Measurements from ENCODE around the gene ZFHX3.
A peak's percentile ranks its signal among the peaks of the same experiment; 100 is the strongest.

Gene ZFHX3

DNA sequence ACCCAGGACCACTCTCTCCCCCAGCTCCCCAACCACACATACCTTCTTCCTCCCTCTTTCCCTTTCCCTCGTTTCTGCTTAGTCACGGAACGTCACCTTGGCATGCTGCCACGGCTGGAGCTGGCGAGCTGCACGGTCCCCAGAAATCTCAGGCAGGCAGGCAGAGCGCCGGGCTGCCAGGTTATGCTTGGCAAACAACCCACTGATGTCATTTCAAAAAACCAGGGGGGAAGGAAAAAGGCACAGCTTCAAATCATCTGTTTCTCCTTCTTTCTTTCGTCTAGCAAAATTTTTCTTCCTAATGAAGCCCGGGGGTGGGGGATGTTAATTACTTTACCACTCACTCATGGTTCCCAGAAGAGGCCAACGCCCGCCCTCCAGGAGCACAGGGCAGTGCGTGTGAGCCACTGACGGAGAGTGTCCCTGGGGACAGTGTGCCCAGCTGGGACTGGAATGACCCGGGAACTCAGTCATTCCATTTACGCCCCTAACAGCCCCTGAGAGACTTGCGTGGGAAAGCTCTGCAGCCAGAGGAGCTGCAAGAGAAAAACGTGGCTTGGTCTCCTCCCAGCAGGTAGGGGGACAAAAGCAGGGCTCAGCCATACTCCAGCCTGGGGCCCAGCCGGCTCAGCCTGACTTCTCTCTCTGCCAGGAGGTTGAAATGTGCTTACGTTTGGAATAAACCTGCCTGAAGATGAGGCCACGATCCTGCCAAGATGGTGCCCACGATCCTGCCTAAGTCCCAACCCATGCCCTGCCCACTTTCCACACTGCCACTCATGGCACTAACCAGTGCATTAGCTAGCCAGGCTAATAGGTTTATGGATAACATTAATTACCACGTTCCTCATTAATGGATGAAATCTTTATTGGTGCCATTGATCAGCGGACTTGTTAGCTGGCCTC lies 198.9 kb downstream of the ZFHX3 start:
- DNase-seq (ENCODE audit: low read depth in 2 of 2): no peak

DNA sequence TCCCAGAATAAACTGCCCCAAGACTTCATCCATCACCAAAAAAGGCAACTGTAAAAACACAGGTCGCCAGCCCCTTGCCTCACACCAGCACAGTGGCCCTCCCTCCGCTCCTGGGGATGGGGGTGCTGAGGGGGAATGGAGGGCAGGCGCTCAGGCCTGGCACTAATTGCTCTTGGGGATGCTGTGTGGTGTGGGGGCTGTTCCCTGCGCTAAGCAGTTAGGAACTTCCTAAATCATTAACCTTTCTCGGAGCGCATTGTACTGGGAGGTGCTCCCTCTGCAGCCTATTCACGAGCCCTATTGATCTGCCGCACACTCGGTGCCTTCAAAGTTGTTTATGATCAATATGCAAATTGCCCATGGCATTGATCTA lies 199.9 kb downstream of the ZFHX3 start:
- DNase-seq (ENCODE audit: low read depth in 2 of 2): no peak

DNA sequence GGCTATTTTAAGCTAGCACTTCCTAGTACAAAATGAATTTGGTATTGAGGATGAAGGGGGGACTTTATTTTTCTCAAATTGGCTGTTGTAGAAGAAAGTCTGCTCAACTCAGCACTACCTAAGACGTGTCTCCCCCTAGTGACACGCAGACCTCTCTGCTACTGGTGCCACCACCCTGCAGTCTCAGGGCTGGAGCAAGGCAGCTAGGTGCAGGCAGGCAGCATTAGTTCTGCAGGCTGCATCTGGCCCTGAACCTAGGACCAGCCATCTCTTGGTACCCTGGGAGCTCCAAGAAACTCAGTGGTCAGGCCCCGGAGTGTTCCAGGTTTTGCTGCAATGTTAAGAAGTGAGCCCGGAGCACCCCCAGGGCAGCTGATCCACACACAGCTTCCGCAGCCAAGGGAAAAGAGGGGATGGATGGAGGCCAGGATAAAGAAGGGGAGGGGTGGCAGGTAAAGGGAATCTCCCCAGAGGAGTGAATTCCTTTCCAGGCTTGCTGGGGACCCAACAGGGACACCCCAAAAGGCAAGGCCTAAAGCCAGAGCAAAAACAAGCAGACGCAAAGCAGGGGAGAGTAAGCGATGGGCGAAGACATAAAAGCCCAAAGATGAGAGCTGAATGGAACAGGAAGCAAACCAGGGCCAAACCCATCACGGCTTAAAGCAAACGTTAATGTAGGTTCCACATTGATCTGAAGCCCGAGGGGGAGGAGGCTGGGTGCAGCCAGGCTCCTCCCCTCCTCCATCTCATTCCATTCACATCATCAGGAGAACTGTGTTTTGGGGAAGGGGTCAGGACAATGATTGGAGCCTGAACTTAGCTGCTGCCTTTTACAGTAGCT lies 200.5 kb downstream of the ZFHX3 start:
- no peak for DNase-seq (ENCODE audit: low read depth in 2 of 2)

DNA sequence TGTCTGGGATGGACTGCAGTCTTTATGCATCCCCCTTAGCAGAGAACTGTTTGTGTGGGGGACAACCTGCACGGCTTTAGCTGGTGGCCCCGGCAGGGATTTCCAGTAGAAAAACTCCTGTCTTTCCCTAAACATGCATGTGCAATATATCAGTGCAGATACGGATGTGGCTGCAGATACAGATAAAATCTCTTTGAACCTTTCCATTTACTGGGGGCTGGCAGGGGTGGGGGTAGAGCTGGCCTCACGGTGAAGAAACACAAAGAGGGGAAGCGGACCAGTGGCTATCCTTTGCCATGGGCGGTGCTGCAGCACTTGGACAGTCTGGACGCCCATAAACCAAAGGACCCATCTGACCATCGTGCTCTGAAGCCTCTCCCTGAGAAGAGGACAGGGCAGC lies 201.3 kb downstream of the ZFHX3 start:
- DNase-seq (ENCODE audit: low read depth in 2 of 2): no peak

DNA sequence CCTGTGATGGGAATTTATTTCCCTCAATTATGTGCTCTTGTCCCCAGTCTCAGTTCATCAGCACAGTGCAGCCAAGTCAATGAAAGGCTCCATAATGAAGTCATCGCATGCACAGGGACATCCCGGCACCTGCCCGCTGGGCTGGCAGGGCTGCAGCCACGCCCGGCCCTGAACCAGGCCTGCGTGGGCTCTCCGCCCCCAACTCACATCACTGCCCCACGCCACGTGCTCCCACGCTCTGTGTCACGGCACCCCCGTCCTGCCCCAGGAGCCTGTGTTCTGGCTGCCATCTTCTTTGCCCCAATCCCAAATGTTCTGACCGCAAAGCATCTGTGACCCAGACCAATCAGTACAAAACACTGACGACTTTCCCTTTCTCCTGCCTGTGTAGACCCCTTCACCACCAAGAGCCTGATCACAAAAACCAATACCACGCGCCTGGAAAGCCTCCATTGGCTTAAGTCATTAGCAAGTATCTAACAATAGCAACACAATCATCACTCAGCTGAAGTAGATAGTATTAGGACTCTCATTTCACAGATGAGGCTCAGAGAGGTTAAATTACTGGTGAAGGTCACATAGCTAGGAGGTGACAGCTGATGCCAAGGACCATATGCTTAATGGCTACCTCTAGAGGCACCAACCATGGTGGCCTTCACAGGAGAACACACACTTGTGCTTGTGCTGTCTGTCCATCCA lies 202.5 kb downstream of the ZFHX3 start:
- DNase-seq (ENCODE audit: low read depth in 2 of 2): no peak

DNA sequence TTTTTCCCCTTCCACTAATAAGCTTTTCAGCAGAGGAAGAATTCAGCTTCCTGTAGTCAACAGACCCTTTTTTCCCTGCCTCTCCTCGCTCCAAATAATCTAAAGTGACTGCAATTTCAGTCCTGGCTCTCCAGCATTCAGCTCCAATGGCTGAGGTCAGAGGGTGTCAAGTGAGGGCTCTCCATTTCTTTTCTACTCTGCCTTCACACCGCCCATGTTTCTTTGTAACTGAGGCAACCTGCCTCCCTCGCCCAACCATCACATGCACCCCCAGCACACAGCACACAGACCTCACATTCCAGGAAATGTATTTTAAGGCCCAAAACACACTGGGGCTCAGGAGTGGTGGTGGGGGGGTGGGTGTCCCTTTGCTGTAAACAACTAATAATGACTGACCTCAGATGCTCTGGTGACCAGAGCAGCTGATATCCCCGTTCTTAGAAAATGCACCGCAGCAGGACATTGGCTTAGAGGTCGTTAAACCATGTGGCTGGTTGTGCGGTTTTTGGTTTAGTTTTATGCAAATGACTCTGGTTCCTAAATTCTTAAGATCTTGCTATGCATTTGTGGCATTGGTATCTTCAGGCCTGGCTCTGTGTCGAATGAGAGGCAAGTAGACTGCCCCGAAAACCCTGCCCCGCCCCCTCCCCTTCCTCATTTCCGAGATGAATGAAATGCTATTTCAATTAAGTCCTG lies 203.6 kb downstream of the ZFHX3 start:
- DNase-seq (ENCODE audit: low read depth in 2 of 2): no peak

DNA sequence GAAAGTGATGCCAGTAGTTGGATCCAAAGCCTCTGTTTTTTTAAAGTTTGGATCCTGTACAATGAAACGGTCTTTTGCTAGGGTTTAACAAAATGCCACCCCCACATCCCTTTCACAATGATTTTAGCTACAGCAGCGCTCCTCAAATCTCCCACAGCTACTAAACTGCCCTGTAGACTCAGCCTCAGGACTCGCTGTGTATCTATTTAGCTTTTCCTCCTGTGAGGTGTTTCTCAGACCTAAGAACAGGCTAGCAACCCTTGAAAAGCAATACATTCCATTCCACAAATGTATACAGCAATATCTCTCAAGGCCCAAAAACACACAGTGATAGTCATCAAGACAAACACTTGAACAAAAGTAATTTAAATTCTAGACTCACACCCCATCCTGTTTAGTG lies 206.4 kb downstream of the ZFHX3 start:
- no peak for DNase-seq (ENCODE audit: low read depth in 2 of 2)

DNA sequence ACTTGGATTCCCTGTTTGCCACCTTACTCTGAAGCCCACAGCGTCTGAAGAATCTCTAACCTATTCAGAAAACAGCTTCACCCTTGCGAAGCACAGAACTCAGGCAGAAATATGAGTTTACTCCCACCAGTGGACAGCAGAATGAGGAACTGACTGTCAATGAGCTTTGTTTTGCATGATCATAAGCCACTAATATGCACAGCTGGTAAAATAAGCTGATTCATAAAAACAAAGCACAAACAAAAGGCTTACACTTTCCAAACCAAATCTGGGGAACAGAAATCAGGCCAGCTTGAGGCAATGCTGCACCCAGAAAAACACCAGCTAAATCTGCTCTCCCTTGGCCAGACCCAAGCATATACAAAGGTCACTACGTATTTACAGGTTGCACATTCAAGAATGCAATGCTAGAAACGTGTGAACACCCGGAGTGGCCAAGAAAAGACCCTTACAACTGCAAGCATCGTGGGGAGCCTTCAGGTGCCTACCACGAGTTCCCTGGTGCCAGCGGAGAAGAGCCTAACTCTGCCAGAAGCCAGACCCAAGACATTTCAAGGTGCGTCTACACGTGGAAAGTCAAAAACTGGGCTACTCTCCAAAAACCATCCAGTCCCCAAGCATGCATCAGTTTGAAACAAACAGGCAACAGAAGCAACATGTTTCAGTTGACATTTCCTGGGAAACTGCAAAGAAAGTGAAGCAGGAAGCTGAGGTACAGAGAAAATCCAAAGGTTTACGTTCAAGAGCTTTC lies 207.1 kb downstream of the ZFHX3 start:
- DNase-seq (ENCODE audit: low read depth in 2 of 2): no peak

DNA sequence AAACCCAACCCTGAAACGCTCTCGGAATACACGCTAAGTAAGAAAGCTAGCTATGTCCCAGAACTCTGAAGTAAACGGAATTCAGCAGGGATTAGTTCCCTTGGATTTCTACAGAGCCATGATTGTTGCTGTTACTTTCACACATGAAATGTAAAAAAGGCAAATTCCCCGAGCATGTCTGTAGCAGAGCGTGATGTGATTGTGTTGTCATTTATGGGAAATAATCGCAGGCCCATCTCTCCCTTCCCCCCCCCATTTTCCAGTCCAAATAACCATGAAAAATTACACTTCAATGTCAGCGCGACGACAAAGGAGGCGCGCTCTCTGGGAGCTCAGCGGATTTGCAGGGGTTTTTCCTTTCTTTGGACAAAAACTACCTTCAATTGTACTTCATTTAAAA lies 209.0 kb downstream of the ZFHX3 start:
- no peak for DNase-seq (ENCODE audit: low read depth in 2 of 2)

DNA sequence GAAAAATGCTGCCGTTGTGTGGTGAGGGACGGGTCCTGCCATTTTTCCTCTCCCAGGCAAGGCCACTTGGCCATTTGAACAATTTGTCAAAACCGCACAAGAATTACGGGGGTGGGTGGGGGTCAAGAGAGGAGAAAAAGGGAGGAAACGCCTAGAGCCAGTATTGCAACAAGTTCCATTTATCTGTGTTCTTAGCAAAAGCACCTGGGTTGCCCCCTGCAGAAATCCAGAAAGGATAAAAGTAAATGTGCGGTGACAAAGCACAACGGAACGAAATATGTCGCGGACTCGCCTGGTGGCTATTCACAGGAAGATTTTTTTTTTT lies 209.4 kb downstream of the ZFHX3 start:
- DNase-seq (ENCODE audit: low read depth in 2 of 2): no peak

DNA sequence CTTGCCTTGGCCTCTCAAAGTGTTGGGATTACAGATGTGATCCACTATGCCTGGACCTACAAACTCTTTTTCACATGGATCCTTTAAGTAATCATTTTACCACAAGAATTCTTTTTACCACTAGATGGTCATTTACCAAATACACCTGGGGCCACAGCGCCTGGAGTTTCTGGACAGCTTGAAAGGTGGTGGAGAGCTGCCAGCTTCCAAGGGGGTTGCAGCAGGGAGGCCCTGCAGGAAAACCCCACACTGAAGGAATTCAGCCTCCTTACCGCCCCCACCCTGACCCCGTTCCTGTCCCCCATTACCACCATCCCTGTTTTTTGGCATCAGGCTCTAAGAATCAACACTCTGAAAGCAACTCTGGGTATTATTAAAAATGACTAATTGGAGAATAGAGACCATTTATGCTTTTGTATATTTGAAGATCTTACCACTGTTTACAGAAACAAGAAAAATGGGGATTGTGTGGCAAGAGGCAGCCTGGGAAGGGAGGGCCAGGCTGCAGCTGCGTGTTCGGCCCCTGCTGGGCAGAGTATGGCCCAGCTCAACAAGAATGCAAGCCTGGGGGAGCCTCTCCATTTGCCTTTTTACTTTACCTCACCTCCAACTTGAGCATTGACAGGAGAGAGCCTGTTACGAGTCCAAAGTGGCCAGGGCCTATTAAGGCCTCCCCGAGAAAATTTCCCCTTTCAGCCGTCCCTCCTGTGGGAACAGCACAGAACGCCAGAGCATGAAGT lies 209.9 kb downstream of the ZFHX3 start:
- no peak for DNase-seq (ENCODE audit: low read depth in 2 of 2)

DNA sequence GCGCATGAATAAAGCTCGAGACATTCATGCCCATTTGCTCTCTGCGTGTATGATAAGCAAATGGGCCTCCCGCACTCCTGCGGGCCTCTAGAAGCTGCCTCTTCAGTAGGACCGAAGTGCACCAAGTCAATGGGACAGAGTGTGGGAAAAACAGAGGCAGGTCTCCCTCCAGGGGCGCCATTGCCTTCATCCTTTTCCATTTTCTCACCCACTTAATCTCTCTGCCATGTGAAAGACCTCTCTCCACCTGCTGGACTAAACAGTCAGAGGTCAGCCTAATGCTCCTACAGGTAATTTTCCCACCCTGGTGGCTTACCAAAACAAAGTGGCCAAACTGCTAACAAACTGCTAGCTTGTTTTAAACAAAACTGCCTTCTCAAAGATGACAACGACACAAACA lies 210.9 kb downstream of the ZFHX3 start:
- DNase-seq (ENCODE audit: low read depth in 2 of 2): no peak

DNA sequence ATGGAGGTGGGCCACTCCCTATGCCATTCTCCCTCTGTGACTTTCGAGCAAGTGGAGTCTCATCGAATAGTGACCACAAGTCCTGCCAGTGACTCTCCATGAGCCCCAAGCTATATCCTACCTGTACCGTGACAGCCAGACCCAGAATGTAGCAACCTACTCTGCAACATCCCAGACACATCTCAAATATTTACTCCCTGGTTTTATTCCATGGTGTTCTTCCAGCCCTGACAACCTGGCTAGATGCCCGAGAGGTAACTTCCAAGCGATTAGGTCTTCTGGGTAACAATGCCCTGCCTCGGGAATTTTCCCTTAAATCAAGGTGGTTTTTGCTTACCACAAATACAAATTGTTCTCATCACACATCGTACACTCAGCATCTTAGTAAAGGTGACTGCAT lies 211.7 kb downstream of the ZFHX3 start:
- no peak for DNase-seq (ENCODE audit: low read depth in 2 of 2)

DNA sequence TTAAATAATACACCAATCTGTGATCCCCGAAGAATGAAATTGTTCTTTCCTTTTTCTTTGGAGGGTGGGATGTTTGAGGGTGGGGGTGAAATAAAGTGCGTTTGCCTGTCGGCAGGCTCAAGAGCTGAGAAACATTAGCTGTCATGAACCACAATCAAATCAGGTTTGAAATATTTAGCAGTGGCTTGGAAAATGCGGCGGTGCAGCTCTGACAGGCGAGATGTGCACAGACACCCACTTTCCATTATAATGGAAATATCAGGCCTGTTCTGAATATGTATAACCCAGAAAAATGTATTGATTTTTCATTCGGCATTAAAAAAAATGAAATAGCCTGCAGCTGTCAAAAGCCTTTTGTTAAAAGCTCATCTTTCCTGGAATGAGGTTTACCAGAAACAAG lies 212.8 kb downstream of the ZFHX3 start:
- DNase-seq (ENCODE audit: low read depth in 2 of 2): no peak

DNA sequence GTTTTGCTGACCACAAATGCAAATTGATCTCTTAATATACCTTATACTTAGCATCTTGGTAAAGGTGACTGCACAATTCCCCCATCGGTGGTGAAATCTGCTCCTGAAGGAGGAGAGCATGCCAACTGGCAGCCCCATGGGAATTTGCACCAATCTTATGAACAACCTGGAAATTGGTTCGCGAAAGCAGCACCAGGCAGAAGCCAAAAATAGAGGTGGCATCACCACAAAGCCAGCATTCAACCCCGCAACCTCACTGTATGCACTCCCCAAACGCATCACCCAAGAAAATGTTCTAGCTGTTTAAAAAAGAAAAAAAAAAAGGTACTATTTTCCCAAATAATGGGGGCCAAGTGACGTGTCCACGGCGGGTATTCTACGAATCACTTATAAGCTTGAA lies 213.4 kb downstream of the ZFHX3 start:
- DNase-seq (ENCODE audit: low read depth in 2 of 2): no peak

DNA sequence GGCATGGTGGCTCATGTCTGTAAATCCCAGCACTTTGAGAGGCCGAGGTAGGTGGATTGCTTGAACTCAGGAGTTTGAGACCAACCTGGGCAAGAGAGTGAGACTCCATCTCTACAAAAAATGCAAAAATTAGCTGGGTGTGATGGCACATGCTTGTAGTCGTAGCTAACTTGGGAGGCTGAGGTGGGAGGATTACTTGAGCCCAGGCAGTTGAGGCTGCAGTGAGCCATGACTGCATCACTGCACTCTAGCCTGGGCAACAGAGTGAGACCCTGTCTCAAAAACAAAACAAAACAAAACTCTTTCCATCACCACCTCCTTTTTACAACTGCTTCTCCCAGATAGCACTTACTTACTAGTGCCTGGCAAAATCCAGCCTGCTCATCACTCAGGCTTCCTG lies 214.0 kb downstream of the ZFHX3 start:
- DNase-seq (ENCODE audit: low read depth in 2 of 2): no peak

DNA sequence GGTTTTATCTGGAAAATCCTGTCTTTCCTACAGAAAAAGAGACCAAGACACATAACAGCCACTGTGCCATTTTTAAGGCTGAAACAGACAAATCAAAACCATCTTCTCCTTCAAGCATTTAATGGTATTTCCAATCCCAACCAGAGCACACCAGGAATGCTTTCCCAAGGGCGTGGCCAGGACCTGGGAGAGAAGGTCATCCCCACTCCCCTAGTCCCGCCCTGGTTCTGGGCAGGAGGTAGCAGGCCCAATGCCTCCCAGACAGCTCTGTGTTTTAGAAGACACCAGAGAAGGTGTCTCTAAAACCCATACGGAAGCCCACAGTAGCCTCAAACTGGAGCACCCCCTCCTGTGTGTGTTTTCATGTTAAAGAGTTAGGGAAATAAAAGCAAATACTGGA lies 214.4 kb downstream of the ZFHX3 start:
- no peak for DNase-seq (ENCODE audit: low read depth in 2 of 2)

DNA sequence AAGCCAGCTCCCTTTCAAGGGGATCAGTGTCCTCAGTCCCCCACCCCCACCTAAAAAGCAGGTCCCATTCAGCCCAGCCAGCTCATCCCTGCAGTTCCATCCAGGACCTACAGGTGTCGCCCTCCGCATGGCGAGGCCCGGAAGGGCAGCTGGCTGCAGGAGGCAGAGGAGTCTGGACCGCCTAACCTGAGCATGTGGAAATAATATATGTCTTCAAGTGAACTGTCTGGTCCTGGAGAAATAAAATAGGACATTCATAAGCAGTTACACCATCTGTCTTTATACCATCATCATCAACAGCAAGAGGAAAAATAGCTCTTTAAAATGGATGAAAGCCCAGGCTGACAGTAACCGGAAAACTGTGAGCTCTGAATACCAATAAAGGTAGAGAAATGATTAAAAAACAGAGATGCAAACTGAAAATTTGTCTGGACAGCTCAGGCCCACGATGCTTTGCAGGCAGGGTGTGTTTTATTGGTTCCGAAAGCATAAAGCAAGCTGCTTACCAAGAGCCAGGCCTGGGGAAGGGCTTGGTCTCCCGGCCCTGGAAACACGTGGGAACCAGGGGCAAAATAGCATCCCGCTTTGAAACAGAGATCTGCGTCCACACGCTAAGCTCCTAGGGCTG lies 215.2 kb downstream of the ZFHX3 start:
- DNase-seq (ENCODE audit: low read depth in 2 of 2): peak; percentile 32 to 59

DNA sequence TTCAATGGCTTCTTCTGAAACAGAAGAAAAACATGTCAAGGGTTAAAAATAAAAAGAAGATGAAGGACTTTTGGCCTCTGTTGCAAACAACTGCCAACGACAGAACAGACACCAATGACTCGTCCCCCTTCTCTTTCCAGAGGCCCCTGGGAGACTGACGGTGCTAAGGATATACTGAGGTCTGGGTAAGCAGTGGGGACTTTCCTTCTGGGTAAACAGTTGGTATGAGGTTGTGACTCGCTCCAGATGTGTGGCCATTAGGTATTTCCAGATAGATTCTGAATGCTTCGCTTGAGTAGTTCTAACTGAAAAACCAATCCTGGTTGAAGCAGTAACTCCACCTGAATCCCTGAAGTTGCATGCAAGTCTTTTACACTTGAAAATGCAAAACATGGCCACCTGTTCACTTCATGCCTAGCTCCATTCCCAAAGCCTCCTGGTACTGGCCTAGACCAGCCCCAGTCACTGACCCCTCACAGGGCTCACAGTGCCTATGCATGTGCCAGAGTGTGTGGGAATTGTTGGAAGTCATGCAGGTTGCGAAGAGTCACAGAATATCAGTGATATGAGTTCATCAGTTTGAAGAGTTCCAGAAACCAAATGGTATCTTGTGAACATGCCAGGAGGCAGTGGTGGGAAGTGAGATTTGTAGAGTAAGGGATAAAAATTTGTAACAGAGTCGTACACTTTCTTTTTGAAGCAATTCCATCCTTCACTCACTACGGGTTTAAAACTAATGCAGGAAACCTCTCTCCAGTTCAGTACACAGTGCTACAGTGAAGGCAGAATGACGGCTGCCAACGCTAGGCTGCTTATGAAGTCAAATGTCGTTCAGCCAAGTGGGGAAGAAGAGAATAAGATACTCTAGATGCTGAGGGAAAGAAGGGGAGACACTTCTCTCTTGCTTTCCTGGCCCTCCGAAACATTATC lies 217.8 kb downstream of the ZFHX3 start:
- no peak for DNase-seq (ENCODE audit: low read depth in 2 of 2)

Measured in stimulated activated CD4-positive, alpha-beta T cell treated with anti-CD3 and anti-CD28 coated beads, Interleukin-15, amount 100 ng/mL, for 48 hours (primary cell).